Panc1 (cell line): ENCODE measurements around the gene PDS5B. TPM values are rescaled to one million over a fixed set of nuclear protein-coding genes. Genes with fewer than 3 reads are reported as not detected.

Source experiments
- ATAC-seq: fragments of 200-7000 bp; cut with Tn5 transposase; 2 replicates; pipeline ENCODE4 v1.9.1; 2020; ENCODE audit warnings: mild to moderate bottlenecking, moderate library complexity
- BruUV-seq: library from RNA; stranded (reverse); fragments of 400-500 nt; replicated peaks from 2 replicates; lab custom pipeline; 2021; lab: Mats Ljungman, UMichigan
- CTCF ChIA-PET: fragments of 300-600 bp; sonication (Branson Sonifier 250); formaldehyde crosslinking; loops from one replicate; lab custom pipeline; 2022; ENCODE audit warnings: antibody characterized with exemption; lab: Charles Lee
- POLR2A ChIA-PET: fragments of 300-600 bp; sonication (Branson Sonifier 250); formaldehyde crosslinking; loops from one replicate; lab custom pipeline; 2022; ENCODE audit warnings: antibody characterized with exemption; lab: Charles Lee
- DNase-seq: peaks from one replicate; pipeline ENCODE4 v3.0.0-alpha.2; 2010; ENCODE audit warnings: low read depth, low spot score
- H3K27ac ChIP-seq: 2 replicates; pipeline ENCODE4 v1.5.1; 2011; ENCODE audit warnings: mild to moderate bottlenecking, low read length, inconsistent platforms
- H3K27me3 ChIP-seq: fragments of 200-500 bp; sonication (Bioruptor generic); 2 replicates; pipeline ENCODE4 v1.6.0; 2014; ENCODE audit warnings: low read length, inconsistent platforms; ENCODE audit not compliant: control insufficient read depth, insufficient read depth
- H3K36me3 ChIP-seq: fragments of 200-500 bp; sonication (Bioruptor generic); 2 replicates; pipeline ENCODE4 v1.5.1; 2014; ENCODE audit warnings: inconsistent platforms, mild to moderate bottlenecking, low read length, moderate library complexity; ENCODE audit not compliant: control insufficient read depth, insufficient read depth
- H3K4me1 ChIP-seq: 2 replicates; pipeline ENCODE4 v1.5.1; 2011; ENCODE audit warnings: inconsistent platforms, mild to moderate bottlenecking, low read length, moderate library complexity; ENCODE audit not compliant: control insufficient read depth, insufficient read depth
- H3K4me3 ChIP-seq, 2 experiments: 2 replicates each; pipeline ENCODE4 v1.5.1; 2011 to 2012; ENCODE audit warnings: low read depth in 2 of 2, low read length in 2 of 2, mild to moderate bottlenecking in 2 of 2, inconsistent platforms in 1 of 2, moderate library complexity in 1 of 2
- H3K9me3 ChIP-seq: fragments of 200-500 bp; sonication (Bioruptor generic); 2 replicates; pipeline ENCODE4 v1.5.1; 2014; ENCODE audit warnings: low read depth, mild to moderate bottlenecking, inconsistent platforms, low read length, moderate library complexity; ENCODE audit not compliant: control insufficient read depth, insufficient read depth
- CTCF ChIP-seq: fragments of 450-650 bp; IDR thresholded peaks from 2 replicates; pipeline ENCODE4 v1.5.1; 2017; ENCODE audit warnings: mild to moderate bottlenecking
- POLR2AphosphoS5 ChIP-seq: IDR thresholded peaks from 2 replicates; pipeline ENCODE4 v1.6.1; 2012; ENCODE audit warnings: mild to moderate bottlenecking, low read depth, low read length, moderate library complexity
- REST ChIP-seq, 2 experiments: IDR thresholded peaks; 2 replicates each; pipeline ENCODE4 v1.6.1; 2011 to 2012; ENCODE audit warnings: low read depth in 2 of 2, control low read depth in 1 of 2, low read length in 1 of 2, mild to moderate bottlenecking in 1 of 2, moderate library complexity in 1 of 2; ENCODE audit not compliant: insufficient read depth in 1 of 2
- SIN3A ChIP-seq: IDR thresholded peaks from 2 replicates; pipeline ENCODE4 v1.6.1; 2012; ENCODE audit warnings: low read depth, mild to moderate bottlenecking, low read length, moderate library complexity, borderline replicate concordance; ENCODE audit not compliant: insufficient read depth
- TCF7L2 ChIP-seq: IDR thresholded peaks from 2 replicates; pipeline ENCODE4 v1.6.1; 2011; ENCODE audit warnings: mild to moderate bottlenecking, low read depth, low read length, inconsistent platforms
- in situ Hi-C: cut with HindIII; loops from 2 replicates; pipeline ENCODE4 v1.10.0; 2016; ENCODE audit warnings: low sequenced_read_pairs, low pct_unique_long_range_greater_than_20kb
- intact Hi-C: fragments of 100-400 bp; cut with micrococcal nuclease; formaldehyde crosslinking; loops from one replicate; pipeline ENCODE4 v1.10.0; 2022; ENCODE audit not compliant: unreplicated experiment
- total RNA-seq: library from RNA; stranded (reverse); gene quantifications from one replicate; pipeline ENCODE4 v1.2.1, GENCODE V29; 2021; ENCODE audit not compliant: unreplicated experiment

Gene PDS5B
- total RNA-seq, 1 experiment from 2014 or later: 33.9 TPM

- Histone ChIP-seq H3K4me3 (no peak overlapping the region), H3K27me3 (no peaks in the 10 kb centered on the region), H3K9me3 (no peaks in the 10 kb centered on the region), H3K36me3 (no peaks in the 10 kb centered on the region), H3K27ac (no peak overlapping the region), H3K4me1 (peaks cover 3% of the 10 kb centered on the region)
- DNase-seq (no peak), ATAC-seq (peak; percentile 86)
- intact Hi-C loops: no loop called here
- ChIA-PET CTCF (interaction anchor here (1.0 kb wide), 1 partner anchor 64 kb away, joined by 3 read pairs; no protein-coding TSS in a partner anchor), POLR2A (no interaction called here)
- TF ChIP-seq SIN3A: no peak
- TF ChIP-seq TCF7L2: no peak
- peak; percentile 82 for TF ChIP-seq CTCF
- no peak for TF ChIP-seq POLR2AphosphoS5
- no TSS peak for BruUV-seq
- in situ Hi-C loops: no loop called here
Measured at GRCh38 chr13:32650705-32651311, 64.6 kb downstream of the PDS5B start.

- BruUV-seq: no TSS peak
- no peaks in the 10 kb centered on the region for H3K4me1 ChIP-seq
- H3K27ac ChIP-seq: no peak overlapping the region
- TF ChIP-seq POLR2AphosphoS5 (no peak), REST (IDR thresholded peaks at IDR 0.05; ENCODE audit: insufficient read depth in 1 of 2, low read depth in 2 of 2, low read length in 1 of 2) (no peak), CTCF (no peak), TCF7L2 (no peak), SIN3A (no peak)
- no peaks in the 10 kb centered on the region for H3K36me3 ChIP-seq
- in situ Hi-C loops (no loop called here), intact Hi-C loops (no loop called here)
- no peaks in the 10 kb centered on the region for H3K9me3 ChIP-seq
- POLR2A ChIA-PET: no interaction called here
- DNase-seq (no peak), ATAC-seq (no peak)
- H3K27me3 ChIP-seq: no peaks in the 10 kb centered on the region
- no peak overlapping the region for H3K4me3 ChIP-seq
- CTCF ChIA-PET: no interaction called here
Measured at GRCh38 chr13:32657309-32657708, 71.1 kb downstream of the PDS5B start.
